KG1 (cell line): ENCODE results near the gene GPHA2.

Source experiments
- DNase-seq: peaks from one replicate; lab custom pipeline; 2025; lab: John Stamatoyannopoulos, UW

Gene GPHA2

DNA sequence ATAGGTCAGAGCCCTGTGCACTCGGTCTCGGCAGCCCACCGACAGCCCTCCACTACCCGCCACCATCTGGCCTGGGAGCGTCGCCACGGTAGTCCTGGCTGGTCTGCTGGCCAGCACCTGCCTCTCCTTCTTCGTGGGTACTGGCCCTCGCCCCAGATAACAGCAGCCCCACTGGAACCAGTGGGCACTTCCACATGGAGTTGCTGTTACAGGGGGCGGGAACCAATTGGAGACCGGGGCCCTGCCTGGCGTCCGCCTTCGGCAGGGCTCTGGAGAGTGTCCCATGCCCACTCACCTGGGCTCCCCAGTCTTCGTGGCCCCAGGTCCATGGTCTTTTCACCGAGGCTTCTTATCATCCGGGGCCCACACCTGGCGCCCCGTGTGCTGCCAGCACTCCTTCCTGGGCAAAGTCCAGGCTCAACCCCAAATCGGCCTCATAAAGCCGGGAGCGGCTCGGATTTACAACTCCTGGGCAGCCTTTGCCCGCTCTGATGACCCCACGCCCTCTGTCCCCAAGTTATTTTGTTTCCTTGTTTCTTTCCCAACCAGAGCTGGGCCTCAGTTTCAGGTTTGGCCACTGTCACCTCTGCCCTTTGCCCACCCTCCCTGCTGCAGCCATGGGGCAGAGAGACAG, 44.4 kb downstream of the GPHA2 start:
- no peak for DNase-seq

DNA sequence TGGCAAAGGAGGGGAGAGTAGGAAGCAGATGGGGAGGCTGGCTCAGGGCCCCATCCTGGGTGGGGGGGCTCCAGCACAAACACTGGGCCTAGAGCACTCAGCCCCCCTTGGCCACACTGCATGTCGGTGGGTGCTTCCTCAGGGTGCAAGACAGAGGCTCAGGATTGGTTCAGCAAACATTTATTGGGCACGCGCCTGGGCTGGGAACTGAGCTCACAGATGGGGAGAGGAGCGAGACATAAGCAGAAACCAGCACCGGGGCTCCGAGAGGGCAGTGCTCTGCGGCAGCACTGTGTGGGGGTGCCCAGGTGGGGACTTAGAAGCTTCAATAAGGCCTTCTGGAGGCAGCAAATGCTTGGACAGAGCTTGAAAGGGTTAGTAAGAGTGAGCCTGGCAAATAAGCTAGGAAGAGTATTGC, 45.2 kb downstream of the GPHA2 start:
- DNase-seq, result no peak

DNA sequence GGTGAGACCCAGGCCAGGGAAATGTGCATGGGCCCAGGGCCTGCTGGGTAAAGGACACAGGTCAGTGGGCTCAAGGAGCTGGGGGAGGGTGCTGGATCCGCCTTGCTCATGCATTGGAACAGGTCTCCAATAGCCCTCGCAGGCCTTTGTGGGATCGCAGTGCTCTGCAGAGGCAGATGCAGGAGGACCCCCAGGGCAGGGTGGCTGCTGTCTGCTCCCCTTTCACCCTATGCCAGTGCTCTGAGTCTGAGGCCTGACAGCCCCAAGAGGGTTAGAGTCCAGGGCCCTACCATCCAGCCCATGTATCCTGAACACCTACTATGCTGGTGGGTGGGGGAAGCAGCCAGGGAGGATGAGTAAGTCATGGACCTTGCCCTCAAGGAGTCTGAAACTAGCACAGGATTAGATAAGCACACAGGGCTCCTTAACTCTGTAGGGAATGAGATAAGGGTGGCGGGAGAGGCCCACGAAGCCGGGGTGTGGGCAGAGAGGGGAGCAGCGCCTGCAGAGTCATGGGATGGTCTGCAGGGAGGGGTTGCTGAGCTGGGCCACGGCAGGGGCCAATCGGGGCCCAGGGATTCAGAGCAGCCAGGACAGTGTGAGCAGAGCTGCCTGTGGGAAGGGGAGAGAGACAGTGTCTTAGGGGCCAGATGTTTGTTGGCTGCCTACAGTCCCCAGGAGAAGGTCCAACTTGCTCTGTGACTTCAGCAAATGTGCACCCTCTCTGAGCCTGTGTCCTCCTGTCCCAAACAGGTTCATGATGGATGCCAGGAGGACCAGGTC, 46.8 kb downstream of the GPHA2 start:
- no peak for DNase-seq

DNA sequence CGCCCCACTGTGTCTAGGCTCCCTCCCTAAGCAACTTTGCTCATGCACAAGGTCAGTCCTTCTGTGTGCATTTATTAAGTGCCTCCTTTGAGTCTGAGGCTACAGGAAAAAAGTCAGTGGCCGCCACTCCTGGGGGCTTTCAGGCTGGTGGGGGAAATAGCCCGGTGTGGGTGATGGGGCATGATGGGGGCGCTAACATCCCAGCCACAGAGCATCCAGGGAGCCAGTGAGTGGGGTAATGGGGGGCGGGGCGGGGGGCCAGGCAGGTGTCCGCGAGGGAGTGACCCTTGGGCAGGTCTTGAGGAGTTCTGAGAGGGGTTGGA, 47.3 kb downstream of the GPHA2 start:
- no peak for DNase-seq

DNA sequence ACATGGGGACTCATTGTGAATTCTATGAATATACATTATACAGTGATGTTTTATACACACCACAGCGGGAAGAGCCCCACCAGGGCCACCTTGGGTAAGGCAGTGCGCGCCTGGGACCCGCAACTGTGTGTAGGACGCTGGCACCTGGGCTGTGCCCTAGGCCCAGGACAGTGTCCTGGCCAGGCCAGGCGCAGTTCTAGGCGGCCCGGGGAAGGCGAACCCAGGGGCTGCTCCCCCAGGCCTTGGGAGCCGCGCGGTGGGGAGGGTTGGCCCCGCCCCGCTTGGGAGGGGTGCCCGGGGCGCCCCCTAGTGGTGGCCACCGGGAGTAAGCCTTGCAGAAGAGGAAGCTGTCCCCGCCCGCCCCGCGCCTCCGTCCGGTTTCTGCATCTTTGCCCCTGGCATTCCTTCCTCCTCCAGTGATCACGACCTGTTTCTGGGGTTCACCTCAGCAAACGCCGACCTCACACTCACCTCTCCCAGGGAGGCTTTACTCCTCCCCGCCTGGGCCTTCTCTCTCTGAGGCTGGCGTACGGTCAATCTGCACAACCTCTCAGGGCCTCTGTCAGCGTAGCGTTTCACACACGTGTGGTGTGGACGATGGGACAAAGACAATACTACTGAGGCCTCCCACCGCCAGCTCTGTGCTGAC, 47.8 kb downstream of the GPHA2 start:
- peak; percentile 81 for DNase-seq

DNA sequence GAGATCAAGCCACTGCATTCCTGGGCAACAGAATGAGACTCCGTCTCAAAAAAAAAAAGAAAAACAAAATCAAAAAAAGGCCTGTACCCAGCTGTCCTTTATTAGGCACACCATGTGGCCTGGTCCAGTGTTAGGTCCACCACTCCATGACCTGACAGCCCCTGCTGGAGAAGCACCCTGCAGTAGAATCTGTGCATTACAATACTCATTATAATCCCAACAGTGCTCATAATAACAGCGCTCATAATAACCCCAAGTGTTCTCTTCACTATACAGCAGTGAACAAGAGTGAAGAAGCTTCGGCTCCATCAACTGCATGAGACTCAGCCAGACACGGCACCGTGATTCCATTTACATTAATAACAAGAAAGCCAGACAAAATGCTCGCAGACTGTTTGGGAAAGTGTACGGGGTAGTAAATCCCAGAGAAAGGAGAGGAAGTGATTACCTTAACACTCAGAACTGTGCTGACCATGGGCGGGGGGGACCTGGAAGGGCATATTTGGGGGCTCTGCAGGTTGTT, 48.4 kb downstream of the GPHA2 start:
- no peak for DNase-seq

DNA sequence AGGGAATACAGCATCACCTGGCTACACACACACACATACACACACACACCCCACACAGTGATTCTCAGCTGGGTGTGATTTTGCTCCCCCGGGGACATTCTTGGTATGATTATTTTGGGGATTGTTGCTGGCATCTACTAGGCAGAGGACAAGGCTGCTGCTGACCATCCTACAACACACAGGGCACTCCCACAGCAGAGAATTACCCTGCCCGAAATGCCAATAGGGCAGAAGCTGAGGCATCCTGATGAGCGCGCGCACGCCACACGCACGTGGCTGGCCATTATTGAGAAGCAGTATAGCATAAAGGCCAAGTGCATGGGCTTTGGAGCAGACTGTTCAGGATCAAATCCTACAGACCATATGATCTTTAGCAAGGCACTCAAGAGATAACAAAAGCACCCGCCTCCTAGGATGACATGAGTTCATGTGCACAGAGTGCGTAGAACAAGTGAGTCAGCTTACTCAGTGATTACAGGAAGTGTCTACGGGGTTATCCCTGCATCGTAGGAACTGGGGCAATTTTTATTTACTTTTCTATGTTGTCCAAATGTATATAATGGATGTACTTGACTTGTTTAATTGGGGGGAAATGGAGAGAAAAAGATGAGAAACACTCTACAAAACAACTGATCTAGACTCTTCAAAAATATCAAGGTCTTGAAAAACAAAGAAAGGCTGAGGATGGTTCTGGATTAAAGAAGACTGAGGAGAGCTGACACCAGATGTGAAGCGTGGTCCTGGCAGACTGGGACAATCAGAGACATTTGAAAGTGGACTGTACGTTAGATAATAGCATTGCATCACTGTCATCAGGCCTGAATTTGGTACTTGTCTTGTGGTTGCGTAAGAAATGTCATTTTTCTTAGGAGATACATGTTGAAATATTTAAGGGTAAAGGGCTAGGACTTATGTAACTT, 50.1 kb downstream of the GPHA2 start:
- no peak for DNase-seq
